HG02973 (cell line): Measurements from ENCODE around the gene GRIN1.
"Not testable (repeated sequence)": the region's sequence is repeated elsewhere in the genome, so short reads cannot be mapped to it uniquely, and the experiment has no call there.

ENCODE experiments used
- ATAC-seq: cut with Tn5 transposase; IDR thresholded peaks from one replicate; pipeline ENCODE4 v1.9.1; 2021; ENCODE audit warnings: moderate library complexity; ENCODE audit not compliant: unreplicated experiment

The GRIN1 gene

GRCh38 chr9:137127301-137128157, 11.4 kb upstream of the GRIN1 start:
- ATAC-seq, result no peak

- peak; percentile 5 for ATAC-seq
Observed at GRCh38 chr9:137128158-137128861, 10.6 kb upstream of the GRIN1 start.

GRCh38 chr9:137128862-137129455, 10.0 kb upstream of the GRIN1 start:
- ATAC-seq, result peak; percentile 8

- peak; percentile 67 for ATAC-seq
Observed at GRCh38 chr9:137129456-137130175, 9.3 kb upstream of the GRIN1 start.

- ATAC-seq, result peak; percentile 11
Observed at GRCh38 chr9:137130176-137130755, 8.7 kb upstream of the GRIN1 start.

- ATAC-seq, result no peak
Observed at GRCh38 chr9:137134191-137134590, 4.8 kb upstream of the GRIN1 start.

GRCh38 chr9:137135154-137135553, 3.8 kb upstream of the GRIN1 start:
- ATAC-seq, result not testable (repeated sequence)

GRCh38 chr9:137136261-137136880, 2.6 kb upstream of the GRIN1 start:
- no peak for ATAC-seq

- ATAC-seq, result no peak
Observed at GRCh38 chr9:137136881-137137607, 1.9 kb upstream of the GRIN1 start.

- no peak for ATAC-seq
Observed at GRCh38 chr9:137138058-137138721, 764 bp upstream of the GRIN1 start.

- ATAC-seq, result no peak
Observed at GRCh38 chr9:137139468-137140150, 655 bp downstream of the GRIN1 start.

- ATAC-seq, result no peak
Observed at GRCh38 chr9:137140151-137141012, 1.4 kb downstream of the GRIN1 start.

- ATAC-seq, result no peak
Observed at GRCh38 chr9:137141050-137141810, 2.3 kb downstream of the GRIN1 start.

GRCh38 chr9:137141976-137142936, 3.3 kb downstream of the GRIN1 start:
- no peak for ATAC-seq

- no peak for ATAC-seq
Observed at GRCh38 chr9:137143459-137143858, 4.5 kb downstream of the GRIN1 start.
